Erythroblast (primary cell): Measurements from ENCODE around the gene SUPT3H.

Experiments used
- DNase-seq, 2 experiments: peaks; one replicate each; lab custom pipeline; 2025; lab: John Stamatoyannopoulos, UW
- GATA1 ChIP-seq: IDR thresholded peaks from 2 replicates; pipeline ENCODE4 v1.6.1; 2011; ENCODE audit warnings: low read depth, mild to moderate bottlenecking, control low read depth, low read length, moderate library complexity
- POLR2A ChIP-seq: IDR thresholded peaks from 2 replicates; pipeline ENCODE4 v1.6.1; 2011; ENCODE audit warnings: mild to moderate bottlenecking, low read length

SUPT3H gene

GRCh38 chr6:45415788-45416518 is 38.2 kb upstream of the SUPT3H start:
- TF ChIP-seq GATA1: no peak
- no peak for TF ChIP-seq POLR2A

DNA sequence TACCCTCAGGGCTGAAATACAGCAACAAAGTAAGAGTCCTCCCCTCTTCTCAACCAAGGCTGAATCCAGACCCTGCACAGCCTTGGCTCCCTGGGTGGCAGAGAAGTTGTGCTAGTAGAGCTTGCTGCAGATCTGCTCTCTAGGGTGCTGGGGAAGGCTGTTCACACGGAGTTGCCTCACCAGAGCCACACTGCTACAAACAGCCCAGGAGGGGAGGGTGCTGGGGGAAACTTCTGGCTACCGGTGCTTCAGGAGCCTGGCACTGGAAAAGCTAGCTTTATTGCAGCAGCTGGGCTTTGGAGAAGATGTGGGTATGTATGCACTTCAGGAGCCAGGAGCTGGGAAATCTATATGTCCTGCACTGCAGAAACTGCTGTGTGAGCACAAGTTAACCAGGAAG is 37.6 kb upstream of the SUPT3H start:
- no peak for DNase-seq
- TF ChIP-seq POLR2A: no peak
- TF ChIP-seq GATA1: no peak

More at GRCh38 chr6:45415788-45416518, 38.2 kb upstream of the SUPT3H start:
- DNase-seq: no peak

DNA sequence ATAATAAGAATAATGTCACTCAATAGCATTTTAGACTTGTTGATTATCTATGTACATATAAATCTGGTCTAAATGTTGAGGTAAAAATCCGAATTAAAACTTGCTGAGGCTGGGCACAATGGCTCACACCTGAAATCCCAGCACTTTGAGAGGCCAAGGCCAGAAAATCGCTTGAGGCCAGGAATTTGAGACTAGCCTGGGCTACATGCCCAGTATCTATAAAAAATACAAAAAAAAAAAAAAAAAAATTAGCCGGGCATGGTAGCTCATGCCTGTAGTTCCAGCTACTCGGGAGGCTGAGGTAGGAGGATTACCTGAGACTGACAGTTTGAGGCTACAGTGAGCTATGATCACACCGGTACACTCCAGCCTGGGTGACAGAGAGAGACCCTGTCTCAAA is 34.2 kb upstream of the SUPT3H start:
- TF ChIP-seq GATA1 (no peak), POLR2A (no peak)
- no peak for DNase-seq

DNA sequence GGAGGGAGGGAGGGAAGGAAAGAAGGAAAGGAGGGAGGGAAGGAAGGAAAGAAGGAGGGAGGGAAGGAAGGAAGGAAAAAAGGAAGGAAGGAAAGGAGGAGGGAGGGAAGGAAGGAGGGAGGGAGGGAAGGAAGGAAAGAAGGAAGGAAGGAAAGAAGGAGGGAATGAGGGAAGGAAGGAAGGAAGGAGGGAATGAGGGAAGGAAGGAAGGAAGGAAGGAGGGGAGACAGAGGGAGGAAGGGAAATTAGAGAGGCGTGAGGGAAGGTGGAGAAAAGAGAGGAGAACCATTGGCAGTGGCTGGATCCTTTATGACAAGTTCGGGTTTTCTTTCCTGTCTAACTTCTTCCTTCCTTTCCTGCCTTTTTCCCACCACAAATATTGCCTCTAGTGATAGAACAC is 22.3 kb upstream of the SUPT3H start:
- TF ChIP-seq GATA1 (no peak), POLR2A (no peak)
- DNase-seq: no peak

GRCh38 chr6:45398075-45398813 is 20.5 kb upstream of the SUPT3H start:
- no peak for DNase-seq

GRCh38 chr6:45394586-45395095 is 16.9 kb upstream of the SUPT3H start:
- TF ChIP-seq POLR2A: no peak
- TF ChIP-seq GATA1: no peak

More at GRCh38 chr6:45398075-45398813, 20.5 kb upstream of the SUPT3H start:
- TF ChIP-seq GATA1 (no peak), POLR2A (no peak)

DNA sequence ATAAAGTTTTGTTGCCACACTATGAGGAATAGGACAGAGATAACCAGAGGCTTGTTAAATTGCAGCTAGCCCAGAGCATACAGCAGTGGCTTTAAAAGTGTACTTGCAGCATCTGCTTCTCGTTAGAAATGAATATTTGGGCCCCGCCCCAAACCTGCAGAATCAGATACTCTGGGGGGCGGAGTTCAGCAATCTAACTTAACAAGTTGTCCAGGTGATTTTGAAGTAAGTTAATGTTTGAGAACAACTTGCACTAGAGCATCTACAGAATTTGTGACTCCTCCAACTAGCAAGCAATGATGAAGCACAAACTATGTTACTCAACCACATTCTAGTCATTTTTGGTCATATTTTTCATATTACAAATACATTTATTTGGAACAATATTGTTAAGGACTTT is 10.6 kb upstream of the SUPT3H start:
- no peak for DNase-seq
- TF ChIP-seq POLR2A: no peak
- TF ChIP-seq GATA1: no peak

More at GRCh38 chr6:45394586-45395095, 16.9 kb upstream of the SUPT3H start:
- DNase-seq: no peak

- DNase-seq: no peak
- TF ChIP-seq GATA1 (no peak), POLR2A (no peak)
Observed at GRCh38 chr6:45387236-45387635, 9.5 kb upstream of the SUPT3H start.

DNA sequence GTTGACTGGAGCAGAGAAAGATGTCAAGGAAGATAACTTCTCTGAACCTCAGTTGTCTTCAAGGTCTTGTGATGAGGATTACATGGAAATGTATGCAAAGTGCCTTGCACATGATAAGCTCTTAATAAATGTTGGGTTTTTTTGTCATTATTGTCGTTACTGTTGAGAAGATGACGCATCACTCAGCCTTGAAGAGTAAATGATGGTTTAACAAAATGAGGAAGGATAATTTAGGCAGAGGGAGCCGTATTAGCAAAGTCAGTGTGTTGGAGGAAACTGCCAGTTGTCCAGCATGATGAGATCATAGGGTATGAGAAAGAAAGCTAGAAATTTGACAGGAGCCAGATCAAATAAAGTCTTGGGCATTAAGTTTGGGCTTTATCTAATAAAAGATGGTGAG is 8.8 kb upstream of the SUPT3H start:
- TF ChIP-seq GATA1 (no peak), POLR2A (no peak)
- no peak for DNase-seq

DNA sequence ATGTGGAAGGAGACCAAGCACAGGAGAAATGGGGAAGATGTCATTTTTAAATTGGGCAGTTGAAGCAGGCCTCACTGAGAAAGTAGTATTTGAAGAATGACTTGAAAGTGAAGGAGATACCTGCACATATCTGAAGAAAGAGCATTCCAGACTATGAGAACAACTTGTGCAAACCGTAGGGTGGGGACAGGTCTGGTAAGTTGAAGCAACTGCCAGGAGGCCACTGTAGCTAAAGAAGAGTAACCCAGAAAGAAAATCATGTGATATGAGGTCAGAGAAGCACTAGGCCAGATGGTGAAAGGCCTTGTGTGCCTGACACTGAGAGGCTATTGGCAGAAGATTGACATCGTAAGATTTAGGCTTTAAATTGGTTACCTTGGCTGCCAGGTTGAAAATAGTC is 4.7 kb upstream of the SUPT3H start:
- TF ChIP-seq GATA1 (no peak), POLR2A (no peak)
- DNase-seq: no peak

DNA sequence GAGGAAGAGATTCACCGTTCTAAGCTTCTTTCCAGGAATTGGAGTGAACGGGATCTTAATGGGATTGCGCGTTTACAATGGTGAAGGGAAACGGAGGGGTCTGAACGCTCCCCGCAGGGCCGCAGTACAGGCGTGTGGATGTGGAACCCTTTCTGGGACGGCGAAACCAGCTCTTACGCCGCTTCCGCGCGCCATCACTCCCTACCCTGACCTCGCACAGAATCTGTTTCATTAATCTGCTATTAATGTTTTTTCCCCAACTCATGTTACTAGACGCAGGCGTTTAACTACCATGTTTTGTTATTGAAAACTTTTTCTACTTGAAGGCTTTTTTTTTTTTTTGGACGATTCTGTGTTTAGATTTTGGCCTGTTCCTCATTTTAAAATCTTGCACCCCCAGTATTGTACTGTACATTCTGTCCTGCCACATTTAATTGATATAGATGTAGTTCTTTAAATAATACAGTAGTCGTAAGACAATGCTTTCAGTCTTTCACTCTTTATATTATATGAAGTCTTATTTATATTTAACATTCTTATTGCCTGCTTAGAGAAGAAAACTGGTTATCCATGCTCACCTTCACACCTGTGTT is 696 bp upstream of the SUPT3H start:
- TF ChIP-seq GATA1 (no peak), POLR2A (peak; percentile 57)
- peak in 1 of 2 experiments; percentile 67 for DNase-seq

GRCh38 chr6:45377043-45377553 is 636 bp downstream of the SUPT3H start:
- no peak for DNase-seq

GRCh38 chr6:45376310-45377042 is 1.3 kb downstream of the SUPT3H start:
- TF ChIP-seq GATA1: no peak
- TF ChIP-seq POLR2A: no peak
- peak; percentile 26 to 29 for DNase-seq

More at GRCh38 chr6:45377043-45377553, 636 bp downstream of the SUPT3H start:
- TF ChIP-seq GATA1: no peak
- no peak for TF ChIP-seq POLR2A

DNA sequence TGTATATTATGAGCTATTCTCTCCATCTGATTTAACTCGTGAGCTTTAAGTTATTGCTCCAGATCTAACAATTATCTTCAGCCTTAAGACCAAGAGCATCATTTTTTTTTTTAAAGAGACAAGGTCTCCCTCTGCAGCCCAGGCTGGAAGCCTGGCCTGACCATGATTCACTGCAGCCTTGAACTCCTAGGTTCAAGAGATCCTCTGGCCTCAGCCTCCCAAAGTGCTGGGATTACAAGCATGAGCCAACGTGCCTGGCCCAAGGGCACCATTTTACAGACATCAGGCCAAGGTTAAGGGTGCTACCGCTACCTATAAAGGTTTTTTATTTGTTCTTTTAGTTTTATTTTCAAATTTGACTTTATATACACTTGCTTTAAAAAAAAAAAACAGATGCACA is 2.3 kb downstream of the SUPT3H start:
- TF ChIP-seq GATA1 (no peak), POLR2A (no peak)
- no peak for DNase-seq
